GM12878 (cell line): ENCODE data around the gene SEMA5A. TPM values are rescaled to one million over a fixed set of nuclear protein-coding genes. Genes with fewer than 3 reads are reported as not detected.

Experiments used
- ATAC-seq: fragments of 200-7000 bp; cut with Tn5 transposase; 3 replicates; pipeline ENCODE4 v1.9.1; 2020; ENCODE audit warnings: mild to moderate bottlenecking, moderate library complexity
- BruUV-seq: library from RNA; stranded (reverse); fragments of 400-500 nt; replicated peaks from 2 replicates; lab custom pipeline; 2021; lab: Mats Ljungman, UMichigan
- CTCF ChIA-PET: fragments of 300-600 bp; sonication (Branson Sonifier 250); formaldehyde crosslinking; extraction: SDS; loops from one replicate; lab custom pipeline; 2021; ENCODE audit warnings: inconsistent platforms; lab: Yijun Ruan, JAX
- POLR2A ChIA-PET: fragments of 350-600 bp; formaldehyde crosslinking; extraction: SDS; loops from one replicate; lab custom pipeline; 2021; ENCODE audit warnings: inconsistent platforms; lab: Charles Lee
- RAD21 ChIA-PET: fragments of 300-600 bp; sonication (Branson Sonifier 250); formaldehyde crosslinking; loops from one replicate; lab custom pipeline; 2023; ENCODE audit warnings: antibody characterized with exemption; ENCODE audit not compliant: unreplicated experiment; lab: Charles Lee
- SMC1A ChIA-PET: fragments of 300-600 bp; sonication (Branson Sonifier 250); formaldehyde crosslinking; loops from one replicate; lab custom pipeline; 2023; ENCODE audit not compliant: unreplicated experiment, uncharacterized antibody; lab: Charles Lee
- DNase-seq: peaks from one replicate; pipeline ENCODE4 v3.0.0-alpha.2; 2011; ENCODE audit warnings: low read depth, low spot score
- FAIRE-seq: peaks from 3 replicates; lab custom pipeline; 2011; peaks lifted over from hg19 to GRCh38; lab: Jason Lieb, UNC
- H2AFZ ChIP-seq: 2 replicates; pipeline ENCODE4 v1.6.0; 2011; ENCODE audit warnings: low read depth, low read length, control low read depth; ENCODE audit not compliant: control insufficient read depth
- H3K27ac ChIP-seq: 2 replicates; pipeline ENCODE4 v1.5.1; 2011; ENCODE audit warnings: control low read depth; ENCODE audit not compliant: control insufficient read depth, insufficient read depth
- H3K27me3 ChIP-seq, 2 experiments: replicated peaks in 1 of 2; 2 replicates each; pipeline versions ENCODE4 v1.6.0 to v1.6.1; 2011; ENCODE audit warnings: low read length in 1 of 2; ENCODE audit not compliant: control insufficient read depth in 2 of 2, insufficient read depth in 2 of 2
- H3K36me3 ChIP-seq, 2 experiments: 2 replicates each; pipeline ENCODE4 v1.5.1; 2011; ENCODE audit warnings: low read length in 1 of 2; ENCODE audit not compliant: control insufficient read depth in 2 of 2, insufficient read depth in 2 of 2
- H3K4me1 ChIP-seq: 2 replicates; pipeline ENCODE4 v1.6.1; 2011; ENCODE audit warnings: mild to moderate bottlenecking, low read length, moderate library complexity, mixed read lengths; ENCODE audit not compliant: control insufficient read depth, insufficient read depth
- H3K4me2 ChIP-seq: 2 replicates; pipeline ENCODE4 v1.6.0; 2011; ENCODE audit warnings: control low read depth; ENCODE audit not compliant: control insufficient read depth, insufficient read depth
- H3K4me3 ChIP-seq: fragments of 200-600 bp; sonication (generic); 2 replicates; pipeline ENCODE4 v1.5.1; 2016
- H3K79me2 ChIP-seq: 2 replicates; pipeline ENCODE4 v1.6.0; 2011; ENCODE audit warnings: low read length; ENCODE audit not compliant: control insufficient read depth, insufficient read depth
- H3K9ac ChIP-seq: 2 replicates; pipeline ENCODE4 v1.8.0; 2011; ENCODE audit warnings: low read length, control low read depth, mixed read lengths; ENCODE audit not compliant: control insufficient read depth, insufficient read depth
- H3K9me3 ChIP-seq: replicated peaks from 3 replicates; pipeline ENCODE4 v1.5.1; 2011; ENCODE audit warnings: mild to moderate bottlenecking, low read length; ENCODE audit not compliant: control insufficient read depth, insufficient read depth
- H4K20me1 ChIP-seq: 2 replicates; pipeline ENCODE4 v1.6.0; 2011; ENCODE audit not compliant: control insufficient read depth, insufficient read depth
- CBX3 ChIP-seq: fragments of 200-600 bp; sonication (generic); IDR thresholded peaks from 2 replicates; pipeline ENCODE4 v1.6.1; 2016; ENCODE audit warnings: low read depth, borderline replicate concordance
- CHD4 ChIP-seq: fragments of 200-600 bp; sonication (generic); IDR thresholded peaks from 2 replicates; pipeline ENCODE4 v1.6.1; 2016; ENCODE audit warnings: mild to moderate bottlenecking
- E2F4 ChIP-seq: IDR thresholded peaks from 2 replicates; pipeline ENCODE4 v1.6.1; 2012; ENCODE audit warnings: low read depth, low read length, improper control_type of control experiment
- HCFC1 ChIP-seq: fragments of 150-350 bp; IDR thresholded peaks from 2 replicates; pipeline ENCODE4 v1.6.1; 2014; ENCODE audit warnings: low read length
- JUNB ChIP-seq: IDR thresholded peaks from 2 replicates; pipeline ENCODE4 v1.6.1; 2016; ENCODE audit warnings: antibody characterized with exemption, mild to moderate bottlenecking
- MEF2A ChIP-seq: IDR thresholded peaks from 2 replicates; pipeline ENCODE4 v1.6.1; 2011; ENCODE audit warnings: low read depth, mild to moderate bottlenecking, low read length, moderate library complexity; ENCODE audit not compliant: insufficient read depth
- MYC ChIP-seq: IDR thresholded peaks from 2 replicates; pipeline ENCODE4 v1.6.1; 2011; ENCODE audit warnings: mild to moderate bottlenecking, low read length, moderate library complexity, inconsistent platforms; ENCODE audit not compliant: insufficient read depth, insufficient replicate concordance, insufficient read length, severe bottlenecking
- RAD21 ChIP-seq: IDR thresholded peaks from 2 replicates; pipeline ENCODE4 v1.6.1; 2011; ENCODE audit warnings: mild to moderate bottlenecking, low read depth, low read length, moderate library complexity; ENCODE audit not compliant: insufficient read depth
- RFX5 ChIP-seq: IDR thresholded peaks from 2 replicates; pipeline ENCODE4 v1.6.1; 2011; ENCODE audit warnings: low read depth, low read length, improper control_type of control experiment
- SREBF1 ChIP-seq: IDR thresholded peaks from 2 replicates; pipeline ENCODE4 v1.6.1; 2012; ENCODE audit warnings: mild to moderate bottlenecking, low read length
- ZNF274 ChIP-seq: IDR thresholded peaks from one replicate; pipeline ENCODE4 v1.8.0; 2011; ENCODE audit not compliant: insufficient read length, insufficient read depth
- WGBS: methylation state at CpG from one replicate; pipeline ENCODE4 v1.1.6; 2016; ENCODE audit warnings: low lambda C conversion rate; ENCODE audit not compliant: insufficient replicate concordance, insufficient coverage; ENCODE audit errors: missing lambda C conversion rate; 5-methylcytosine and 5-hydroxymethylcytosine counted together
- in situ Hi-C: fragments of 300-500 bp; cut with MboI; formaldehyde crosslinking; loops from 9 replicates; pipeline ENCODE4 v1.14.3; 2018; ENCODE audit warnings: mixed read lengths
- intact Hi-C: fragments of 100-400 bp; cut with micrococcal nuclease; formaldehyde crosslinking; loops from one replicate; pipeline ENCODE4 v1.14.2; 2022; ENCODE audit not compliant: unreplicated experiment
- polyA plus RNA-seq, 11 experiments: library from polyadenylated mRNA; depleted of rRNA in 4 of 11; unstranded in 6 of 11; stranded (reverse) in 5 of 11; fragments of >200 nt; fragmentation: Nextera tagmentation in 4 of 11; fragmentation: Illumina TruSeq in 1 of 11; extraction: Ambion mirVana in 4 of 11; extraction: Trizol in 1 of 11; gene quantifications; 1 replicate in 1 of 11; 2 replicates in 10 of 11; pipeline versions ENCODE4 v1.2.1 to v1.2.3, GENCODE V29; 2011 to 2016; ENCODE audit warnings: inconsistent platforms in 2 of 11, missing spikeins in 2 of 11, low read depth in 1 of 11
- total RNA-seq, 4 experiments: library from RNA; depleted of rRNA in 3 of 4; stranded (reverse); fragments of >200 nt in 3 of 4; fragmentation: Illumina TruSeq in 1 of 4; extraction: Trizol in 1 of 4; gene quantifications; 2 replicates each; pipeline versions ENCODE4 v1.2.1 to v1.2.3, GENCODE V29; 2013 to 2021

The SEMA5A gene
- total and polyA plus RNA-seq, 10 of the 15 experiments (the other 5 are each of a cell fraction or from before 2014, with no cell fraction given): 0.03 to 2.4 (median 0.09) TPM; not detected in 1

DNA sequence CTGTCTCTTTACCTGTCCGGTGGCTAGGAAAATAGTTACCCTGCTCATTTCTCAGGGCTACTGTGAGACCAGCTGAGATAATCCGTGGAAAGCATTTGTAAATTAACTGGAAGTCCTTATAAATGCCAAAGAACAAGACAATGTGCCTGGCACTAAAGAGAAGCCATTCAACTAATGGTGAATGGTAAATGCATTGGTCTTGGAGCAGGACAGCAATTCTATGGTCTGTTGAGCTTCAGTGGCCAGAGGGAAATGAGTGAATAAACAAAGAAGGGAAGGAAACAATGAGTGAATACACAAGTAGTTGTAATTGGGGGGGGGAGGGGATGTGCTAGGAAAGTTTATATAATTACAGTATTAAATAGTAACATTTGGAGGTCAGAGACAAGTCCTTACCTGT lies 353.6 kb downstream of the SEMA5A start:
- Histone ChIP-seq H3K9ac (no peak overlapping the region), H3K36me3 (no peaks in the 10 kb centered on the region), H3K4me2 (no peak overlapping the region), H3K4me3 (no peak overlapping the region), H3K9me3 (no peaks in the 10 kb centered on the region; the same call in 2 of the 3 replicates), H3K79me2 (no peaks in the 10 kb centered on the region), H3K27ac (no peak overlapping the region), H4K20me1 (no peaks in the 10 kb centered on the region), H2AFZ (no peak overlapping the region), H3K27me3 (no peaks in the 10 kb centered on the region), H3K4me1 (peaks cover 2% of the 10 kb centered on the region; the same call in 1 of the 2 replicates)
- FAIRE-seq (no peak), ATAC-seq (no peak), DNase-seq (no peak)
- TF ChIP-seq CBX3 (no peak), E2F4 (no peak), RAD21 (no peak), CHD4 (no peak), JUNB (no peak), HCFC1 (no peak), SREBF1 (no peak), RFX5 (no peak), MYC (no peak), MEF2A (no peak), ZNF274 (no peak)
- intact Hi-C loops: no loop called here
- POLR2A ChIA-PET: no interaction called here
- RAD21 ChIA-PET: no interaction called here
- in situ Hi-C loops: no loop called here
- SMC1A ChIA-PET: interaction anchor here (0.7 to 1.1 kb wide), 3 partner anchors 9 to 309 kb away, joined by 3 read pairs; no protein-coding TSS in a partner anchor
- WGBS: 50% methylated on average over 2 of the region's 2 CpGs
- BruUV-seq: no TSS peak
- CTCF ChIA-PET: interaction anchor here (0.7 kb wide), 1 partner anchor 36 kb away, joined by 3 read pairs; no protein-coding TSS in a partner anchor
